ENCODE results near the gene LOX. TPM values are rescaled to one million over a fixed set of nuclear protein-coding genes. Genes with fewer than 3 reads are reported as not detected.

The LOX gene
- total RNA-seq, 1 experiment from 2014 or later = 0.12 TPM

DNA sequence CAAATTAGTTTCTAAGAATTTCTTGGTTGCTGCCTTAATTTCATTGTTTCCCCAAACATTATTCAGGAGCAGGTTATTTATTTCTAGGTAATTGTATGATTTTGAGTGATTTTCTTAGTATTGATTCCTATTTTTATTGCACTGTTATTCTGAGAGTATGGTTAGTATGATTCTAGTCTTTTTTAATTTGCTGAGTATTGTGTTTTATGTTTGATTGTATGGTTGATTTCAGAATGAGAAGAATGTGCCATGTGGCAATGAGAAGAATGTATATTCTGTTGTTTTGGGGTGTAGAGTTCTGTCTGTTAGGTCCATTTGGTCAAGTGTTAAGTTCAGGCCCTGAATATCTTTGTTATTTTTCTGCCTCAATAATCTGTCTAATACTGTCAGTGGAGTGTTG is 27.1 kb downstream of the LOX start:
- POLR2A ChIA-PET = no interaction called here
- no peaks in the 10 kb centered on the region for H4K20me1 ChIP-seq (ENCODE audit: insufficient read depth)
- H3K27me3 ChIP-seq (ENCODE audit: insufficient read depth, low read length) = no peaks in the 10 kb centered on the region
- intact Hi-C loops (cut with micrococcal nuclease) = no loop called here
- H3K4me2 ChIP-seq (ENCODE audit: low read length) = no peak overlapping the region
- RAD21 ChIA-PET (ENCODE audit: low non-redundant PET in 1 of 2, low total read pairs in 2 of 2, uncharacterized antibody in 2 of 2, unreplicated experiment in 2 of 2) = no interaction called here
- no peak for ATAC-seq
- H3K4me3 ChIP-seq (replicated peaks in 1 of 2; ENCODE audit: low read depth in 1 of 2, low read length in 2 of 2) = no peak overlapping the region
- no peak overlapping the region for H3K27ac ChIP-seq (ENCODE audit: low read depth, low read length)
- no peaks in the 10 kb centered on the region for H3K4me1 ChIP-seq (ENCODE audit: control insufficient read depth in 1 of 2, insufficient read depth in 2 of 2, low read length in 2 of 2)
- TF ChIP-seq CEBPB (IDR thresholded peaks at IDR 0.05; ENCODE audit: low read depth) = no peak
- TF ChIP-seq JUND (IDR thresholded peaks at IDR 0.05) = no peak
- TF ChIP-seq EZH2 (IDR thresholded peaks at IDR 0.05) = no peak
- TF ChIP-seq POLR2AphosphoS5 (IDR thresholded peaks at IDR 0.05; ENCODE audit: low read depth, low read length) = no peak
- TF ChIP-seq SP1 (IDR thresholded peaks at IDR 0.05; ENCODE audit: low read depth) = no peak
- TF ChIP-seq CBX3 (IDR thresholded peaks at IDR 0.05; ENCODE audit: low read depth) = no peak
- TF ChIP-seq ATF3 (IDR thresholded peaks at IDR 0.05) = no peak
- TF ChIP-seq ZBTB33 (IDR thresholded peaks at IDR 0.05; ENCODE audit: extremely low read depth, insufficient replicate concordance, low read length) = no peak
- H3K9ac ChIP-seq (ENCODE audit: low read length) = no peak overlapping the region
- no peaks in the 10 kb centered on the region for H3K36me3 ChIP-seq (ENCODE audit: control insufficient read depth in 1 of 2, insufficient read depth in 2 of 2, low read length in 2 of 2)
- no peaks in the 10 kb centered on the region for H3K9me2 ChIP-seq (ENCODE audit: insufficient read depth)
- DNase-seq (ENCODE audit: low read depth, low spot score) = no peak
- H3K79me2 ChIP-seq (ENCODE audit: insufficient read depth, low read length) = no peaks in the 10 kb centered on the region
- H3K9me3 ChIP-seq (ENCODE audit: control insufficient read depth in 1 of 2, insufficient read depth in 1 of 2, low read depth in 1 of 2, low read length in 2 of 2) = no peaks in the 10 kb centered on the region
- CTCF ChIA-PET = no interaction called here
- H2AFZ ChIP-seq (ENCODE audit: low read depth, low read length, poor library complexity, severe bottlenecking) = no peak overlapping the region
- BruUV-seq (replicated peaks) = no TSS peak

GRCh38 chr5:122040636-122041302 is 37.3 kb downstream of the LOX start:
- BruUV-seq (replicated peaks) = no TSS peak
- no peaks in the 10 kb centered on the region for H4K20me1 ChIP-seq (ENCODE audit: insufficient read depth)
- CTCF ChIA-PET = no interaction called here
- H3K4me2 ChIP-seq (ENCODE audit: low read length) = no peak overlapping the region
- ATAC-seq (no peak), DNase-seq (ENCODE audit: low read depth, low spot score) (no peak)
- intact Hi-C loops (cut with micrococcal nuclease) = no loop called here
- H2AFZ ChIP-seq (ENCODE audit: low read depth, low read length, poor library complexity, severe bottlenecking) = no peak overlapping the region
- H3K27me3 ChIP-seq (ENCODE audit: insufficient read depth, low read length) = no peaks in the 10 kb centered on the region
- H3K27ac ChIP-seq (ENCODE audit: low read depth, low read length) = no peak overlapping the region
- H3K4me1 ChIP-seq (ENCODE audit: control insufficient read depth in 1 of 2, insufficient read depth in 2 of 2, low read length in 2 of 2) = no peaks in the 10 kb centered on the region
- POLR2A ChIA-PET = no interaction called here
- no peaks in the 10 kb centered on the region for H3K79me2 ChIP-seq (ENCODE audit: insufficient read depth, low read length)
- H3K36me3 ChIP-seq (ENCODE audit: control insufficient read depth in 1 of 2, insufficient read depth in 2 of 2, low read length in 2 of 2) = 0 out of 4 replicates have a peak, but pooled peaks cover 0 to 1% of the 10 kb centered on the region in 2 experiments
- TF ChIP-seq EZH2phosphoT487 (IDR thresholded peaks at IDR 0.05; ENCODE audit: borderline replicate concordance) (no peak), ZNF274 (IDR thresholded peaks at IDR 0.05; ENCODE audit: low read depth, low read length) (no peak), FOSL1 (IDR thresholded peaks at IDR 0.05; ENCODE audit: low read depth) (no peak), ZFX (IDR thresholded peaks at IDR 0.05) (no peak), ELF1 (IDR thresholded peaks at IDR 0.05; ENCODE audit: borderline replicate concordance, low read depth) (no peak), POLR2A (IDR thresholded peaks at IDR 0.05; ENCODE audit: borderline replicate concordance, extremely low read depth, insufficient read depth, insufficient read length) (no peak), CBX3 (IDR thresholded peaks at IDR 0.05; ENCODE audit: low read depth) (no peak), ATF3 (IDR thresholded peaks at IDR 0.05) (no peak)
- H3K9me2 ChIP-seq (ENCODE audit: insufficient read depth) = no peaks in the 10 kb centered on the region
- H3K9me3 ChIP-seq (ENCODE audit: control insufficient read depth in 1 of 2, insufficient read depth in 1 of 2, low read depth in 1 of 2, low read length in 2 of 2) = no peaks in the 10 kb centered on the region
- H3K9ac ChIP-seq (ENCODE audit: low read length) = no peak overlapping the region
- H3K4me3 ChIP-seq (replicated peaks in 1 of 2; ENCODE audit: low read depth in 1 of 2, low read length in 2 of 2) = no peak overlapping the region
- RAD21 ChIA-PET (ENCODE audit: low non-redundant PET in 1 of 2, low total read pairs in 2 of 2, uncharacterized antibody in 2 of 2, unreplicated experiment in 2 of 2) = no interaction called here
